Superior temporal gyrus (tissue), 1 donor: ENCODE measurements around the gene IFI27L1.
A peak's percentile ranks its signal among the peaks of the same experiment; 100 is the strongest.

ENCODE experiments used
- DNase-seq: peaks from one replicate; pipeline ENCODE4 v3.0.0-alpha.2; 2016; ENCODE audit errors: extremely low spot score

Gene IFI27L1

GRCh38 chr14:94132285-94132887 lies 51.3 kb downstream of the IFI27L1 start:
- peak; percentile 94 for DNase-seq

DNA sequence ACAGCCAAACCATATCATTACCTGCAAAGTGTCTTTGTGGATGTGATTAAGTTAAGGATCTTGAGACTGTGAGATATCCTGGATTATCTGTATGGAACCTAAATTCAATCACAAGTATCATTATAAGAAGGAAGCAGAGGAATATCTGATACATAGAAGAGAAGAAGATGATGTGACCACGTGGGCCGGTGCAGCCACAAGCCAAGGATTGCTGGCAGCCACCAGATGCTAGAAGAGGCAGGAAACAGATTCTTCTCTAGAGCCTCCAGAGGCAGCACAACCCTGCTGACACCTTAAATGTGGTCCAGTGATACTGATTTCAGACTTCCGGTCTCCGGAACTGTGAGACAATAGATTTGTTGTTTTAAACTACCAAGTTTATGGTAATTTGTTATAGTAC lies 54.4 kb downstream of the IFI27L1 start:
- no peak for DNase-seq

GRCh38 chr14:94136575-94137331 lies 55.6 kb downstream of the IFI27L1 start:
- DNase-seq = peak; percentile 95

- no peak for DNase-seq
Observed at GRCh38 chr14:94138251-94138650, 57.1 kb downstream of the IFI27L1 start.

DNA sequence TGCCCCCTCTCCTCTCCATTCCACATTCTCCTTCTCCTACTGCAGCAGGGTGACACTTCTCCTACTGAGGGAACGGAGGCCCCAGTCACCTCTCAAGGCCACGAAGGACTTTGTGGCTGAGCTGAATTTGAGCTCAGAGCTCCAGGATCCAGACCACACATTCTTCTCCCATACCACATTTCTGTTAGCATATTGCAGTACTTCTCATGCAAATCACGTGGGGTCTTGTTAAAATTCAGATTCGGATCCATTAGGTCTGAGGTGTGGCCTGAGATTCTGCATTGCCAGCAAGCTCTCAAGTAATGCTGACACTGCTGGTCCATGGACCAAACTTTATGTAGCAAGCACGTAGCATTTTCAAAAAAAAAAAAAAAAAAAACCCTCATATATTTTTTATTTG lies 57.9 kb downstream of the IFI27L1 start:
- DNase-seq = no peak

GRCh38 chr14:94139421-94139820 lies 58.3 kb downstream of the IFI27L1 start:
- no peak for DNase-seq

GRCh38 chr14:94142247-94142646 lies 61.1 kb downstream of the IFI27L1 start:
- no peak for DNase-seq

GRCh38 chr14:94142836-94143235 lies 61.7 kb downstream of the IFI27L1 start:
- no peak for DNase-seq

- DNase-seq = no peak
Observed at GRCh38 chr14:94143239-94143638, 62.1 kb downstream of the IFI27L1 start.

- DNase-seq = no peak
Observed at GRCh38 chr14:94143711-94144110, 62.6 kb downstream of the IFI27L1 start.

- DNase-seq = no peak
Observed at GRCh38 chr14:94144765-94145164, 63.7 kb downstream of the IFI27L1 start.

DNA sequence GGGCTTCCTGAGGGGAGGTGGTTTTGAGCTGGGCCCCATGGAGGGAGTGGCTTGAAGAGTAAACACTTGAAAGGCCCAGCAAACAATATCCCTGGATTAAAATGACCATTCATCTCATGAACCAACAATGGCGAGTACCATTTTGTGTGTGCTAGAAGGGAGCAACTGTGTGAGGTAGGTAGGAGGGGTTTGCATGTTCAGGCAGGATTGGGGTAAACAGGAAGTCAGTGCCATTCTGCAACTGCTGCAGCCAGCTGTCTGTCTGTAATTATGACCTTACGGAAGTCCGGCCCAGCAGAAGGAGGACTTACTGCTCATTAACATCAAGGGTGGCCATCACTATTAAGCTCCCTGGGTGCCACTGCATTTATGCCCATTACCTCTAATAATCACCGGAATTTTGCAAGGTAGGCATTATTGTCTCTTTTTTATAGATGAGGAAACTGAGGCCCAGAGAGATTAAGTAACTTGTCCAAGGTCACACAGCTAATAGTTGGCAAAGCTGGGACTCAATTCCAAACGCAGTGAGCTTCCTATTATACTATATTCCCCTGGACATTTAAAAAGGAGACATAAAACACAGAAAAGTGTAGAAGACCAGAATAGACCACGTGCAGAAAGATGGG lies 64.9 kb downstream of the IFI27L1 start:
- DNase-seq = no peak
